ENCODE results near the gene SPRR5. TPM values are rescaled to one million over a fixed set of nuclear protein-coding genes. Genes with fewer than 3 reads are reported as not detected.

Gene SPRR5
- total RNA-seq, 1 experiment from 2014 or later = not detected

DNA sequence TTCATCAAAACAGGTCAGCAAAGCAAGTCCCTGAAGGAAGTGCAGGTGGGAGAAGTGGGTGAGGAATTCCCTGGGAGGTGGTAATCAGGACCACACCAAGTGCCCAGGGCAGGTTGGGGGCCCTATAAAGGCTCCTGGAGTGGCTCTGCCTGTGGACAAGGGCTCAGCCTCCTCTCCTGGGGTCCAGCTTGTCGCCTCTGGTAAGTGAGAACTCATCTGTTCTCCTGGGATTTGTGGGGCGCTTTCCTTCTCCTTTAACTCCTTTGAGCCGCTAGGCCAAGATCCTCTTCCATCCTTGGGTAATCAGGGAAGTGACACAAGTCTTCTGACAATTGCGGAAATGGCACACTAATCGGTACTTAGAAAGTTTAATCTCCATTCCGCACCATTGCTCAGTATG is 23.5 kb downstream of the SPRR5 start, which contains the start of gene SPRR4:
Gene SPRR4, plus strand, starts transcription at position 154 of the 400 bp plus-strand sequence. CDS start 1,243 bp downstream, outside the sequence.
- Mint-ChIP-seq H3K4me3 (ENCODE audit: unreplicated experiment) (no peak within 1 kb of the TSS), H3K27ac (ENCODE audit: unreplicated experiment) (no peak within 1 kb of the TSS), H3K9me3 (ENCODE audit: unreplicated experiment) (no peaks in the 10 kb centered on the region), H3K4me1 (ENCODE audit: low read depth, unreplicated experiment) (no peaks in the 10 kb centered on the region), H3K27me3 (ENCODE audit: insufficient read depth, unreplicated experiment) (peaks cover 6% of the 10 kb centered on the region), H3K36me3 (ENCODE audit: insufficient read depth, unreplicated experiment) (no peaks in the 10 kb centered on the region)
- intact Hi-C loops (cut with micrococcal nuclease; ENCODE audit: unreplicated experiment) = no loop called here
- H3K4me1 ChIP-seq = no peaks in the 10 kb centered on the region
- H3K27me3 ChIP-seq (replicated peaks; ENCODE audit: control insufficient read depth, insufficient read depth, low read length) = no peaks in the 10 kb centered on the region; the same call in 1 of the 2 replicates
- CTCF ChIA-PET = no interaction called here
- H3K4me3 ChIP-seq (ENCODE audit: low read depth, low read length) = no peak within 1 kb of the TSS
- DNase-seq = no peak
- no peaks in the 10 kb centered on the region for H3K36me3 ChIP-seq (ENCODE audit: control insufficient read depth, insufficient read depth, low read length)
- TF ChIP-seq, protein P1, sequence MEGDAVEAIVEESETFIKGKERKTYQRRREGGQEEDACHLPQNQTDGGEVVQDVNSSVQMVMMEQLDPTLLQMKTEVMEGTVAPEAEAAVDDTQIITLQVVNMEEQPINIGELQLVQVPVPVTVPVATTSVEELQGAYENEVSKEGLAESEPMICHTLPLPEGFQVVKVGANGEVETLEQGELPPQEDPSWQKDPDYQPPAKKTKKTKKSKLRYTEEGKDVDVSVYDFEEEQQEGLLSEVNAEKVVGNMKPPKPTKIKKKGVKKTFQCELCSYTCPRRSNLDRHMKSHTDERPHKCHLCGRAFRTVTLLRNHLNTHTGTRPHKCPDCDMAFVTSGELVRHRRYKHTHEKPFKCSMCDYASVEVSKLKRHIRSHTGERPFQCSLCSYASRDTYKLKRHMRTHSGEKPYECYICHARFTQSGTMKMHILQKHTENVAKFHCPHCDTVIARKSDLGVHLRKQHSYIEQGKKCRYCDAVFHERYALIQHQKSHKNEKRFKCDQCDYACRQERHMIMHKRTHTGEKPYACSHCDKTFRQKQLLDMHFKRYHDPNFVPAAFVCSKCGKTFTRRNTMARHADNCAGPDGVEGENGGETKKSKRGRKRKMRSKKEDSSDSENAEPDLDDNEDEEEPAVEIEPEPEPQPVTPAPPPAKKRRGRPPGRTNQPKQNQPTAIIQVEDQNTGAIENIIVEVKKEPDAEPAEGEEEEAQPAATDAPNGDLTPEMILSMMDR (IDR thresholded peaks at IDR 0.05; ENCODE audit: insufficient read depth in 1 of 2, low read depth in 1 of 2, low read length in 1 of 2, severe bottlenecking in 1 of 2, unreplicated experiment in 1 of 2) = no peak
- no TSS peak for BruUV-seq (replicated peaks)
- POLR2A ChIA-PET = no interaction called here
- H3K9me3 ChIP-seq = no peaks in the 10 kb centered on the region

DNA sequence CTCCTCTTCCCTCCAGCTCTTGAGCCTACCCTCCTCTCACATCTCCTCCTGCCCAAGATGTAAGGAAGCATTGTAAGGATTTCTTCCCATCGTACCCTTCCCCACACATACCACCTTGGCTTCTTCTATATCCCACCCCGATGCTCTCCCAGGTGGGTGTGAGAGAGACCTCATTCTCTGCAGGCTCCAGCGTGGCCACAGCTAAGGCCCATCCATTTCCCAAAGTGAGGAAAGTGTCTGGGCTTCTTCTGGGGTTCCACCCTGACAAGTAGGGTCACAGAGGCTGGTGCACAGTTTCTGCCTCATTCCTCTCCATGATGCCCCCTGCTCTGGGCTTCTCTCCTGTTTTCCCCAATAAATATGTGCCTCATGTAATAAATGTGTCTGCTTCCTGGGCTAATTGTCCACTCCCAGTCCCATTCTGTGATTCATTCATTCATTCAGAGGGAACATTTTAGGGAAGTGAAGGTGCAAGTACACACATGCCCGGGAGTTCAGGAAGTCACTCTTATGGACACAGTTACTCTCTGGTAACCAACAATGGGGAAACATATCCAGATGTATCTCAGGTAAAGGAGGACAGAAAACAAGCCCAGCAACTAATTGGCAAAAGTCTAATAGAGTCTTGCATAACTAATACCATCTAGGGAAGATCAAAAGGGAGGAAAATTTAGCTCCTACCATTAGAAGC is 25.3 kb downstream of the SPRR5 start:
- H3K4me1 Mint-ChIP-seq (ENCODE audit: low read depth, unreplicated experiment) = no peaks in the 10 kb centered on the region

DNA sequence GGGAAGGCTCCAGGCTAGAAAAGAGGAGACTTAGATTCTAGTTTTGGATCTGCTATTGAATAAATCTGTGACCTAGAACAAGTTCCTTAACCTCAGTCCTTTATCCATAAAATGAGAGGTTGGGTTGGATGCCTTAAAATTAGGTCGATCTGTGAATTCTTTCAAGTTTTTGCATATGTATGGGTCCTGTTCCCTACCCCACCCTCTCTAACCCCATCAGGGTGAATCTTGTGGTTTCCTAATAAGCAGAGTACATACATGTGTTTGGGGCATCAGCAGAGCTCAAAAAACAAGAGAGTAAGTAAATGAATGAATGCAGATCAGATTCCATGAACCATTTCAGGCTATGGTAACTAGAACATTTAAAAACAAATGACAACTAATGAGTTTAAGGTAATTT is 29.7 kb downstream of the SPRR5 start:
- no peaks in the 10 kb centered on the region for H3K9me3 Mint-ChIP-seq (ENCODE audit: unreplicated experiment)
- no peaks in the 10 kb centered on the region for H3K4me1 Mint-ChIP-seq (ENCODE audit: low read depth, unreplicated experiment)
- ChIA-PET POLR2A (no interaction called here), CTCF (no interaction called here)
- DNase-seq = no peak
- H3K4me1 ChIP-seq = no peaks in the 10 kb centered on the region
- no peaks in the 10 kb centered on the region for H3K36me3 ChIP-seq (ENCODE audit: control insufficient read depth, insufficient read depth, low read length)
- no peak overlapping the region for H3K4me3 ChIP-seq (ENCODE audit: low read depth, low read length)
- H3K27ac Mint-ChIP-seq (ENCODE audit: unreplicated experiment) = no peak overlapping the region
- H3K4me3 Mint-ChIP-seq (ENCODE audit: unreplicated experiment) = no peak overlapping the region
- H3K27me3 ChIP-seq (replicated peaks; ENCODE audit: control insufficient read depth, insufficient read depth, low read length) = no peaks in the 10 kb centered on the region
- H3K27me3 Mint-ChIP-seq (ENCODE audit: insufficient read depth, unreplicated experiment) = peaks cover 15% of the 10 kb centered on the region
- TF ChIP-seq, protein P1 (IDR thresholded peaks at IDR 0.05; ENCODE audit: insufficient read depth in 1 of 2, low read depth in 1 of 2, low read length in 1 of 2, severe bottlenecking in 1 of 2, unreplicated experiment in 1 of 2) = no peak
- intact Hi-C loops (cut with micrococcal nuclease; ENCODE audit: unreplicated experiment) = no loop called here
- BruUV-seq (replicated peaks) = no TSS peak
- no peaks in the 10 kb centered on the region for H3K9me3 ChIP-seq
- H3K36me3 Mint-ChIP-seq (ENCODE audit: insufficient read depth, unreplicated experiment) = no peaks in the 10 kb centered on the region

More for the DNA sequence above, 25.3 kb downstream of the SPRR5 start:
- no peaks in the 10 kb centered on the region for H3K9me3 Mint-ChIP-seq (ENCODE audit: unreplicated experiment)
- Histone ChIP-seq H3K9me3 (no peaks in the 10 kb centered on the region), H3K4me3 (ENCODE audit: low read depth, low read length) (no peak overlapping the region), H3K4me1 (no peaks in the 10 kb centered on the region), H3K27me3 (replicated peaks; ENCODE audit: control insufficient read depth, insufficient read depth, low read length) (no peaks in the 10 kb centered on the region; the same call in 1 of the 2 replicates), H3K36me3 (ENCODE audit: control insufficient read depth, insufficient read depth, low read length) (no peaks in the 10 kb centered on the region)
- H3K27ac Mint-ChIP-seq (ENCODE audit: unreplicated experiment) = no peak overlapping the region
- H3K4me3 Mint-ChIP-seq (ENCODE audit: unreplicated experiment) = no peak overlapping the region
- DNase-seq = no peak
- TF ChIP-seq, protein P1 (IDR thresholded peaks at IDR 0.05; ENCODE audit: insufficient read depth in 1 of 2, low read depth in 1 of 2, low read length in 1 of 2, severe bottlenecking in 1 of 2, unreplicated experiment in 1 of 2) = no peak
- CTCF ChIA-PET = interaction anchor here (1.2 kb wide), 1 partner anchor 220 kb away, joined by 3 read pairs; no protein-coding TSS in a partner anchor
- intact Hi-C loops (cut with micrococcal nuclease; ENCODE audit: unreplicated experiment) = no loop called here
- POLR2A ChIA-PET = no interaction called here
- no peaks in the 10 kb centered on the region for H3K36me3 Mint-ChIP-seq (ENCODE audit: insufficient read depth, unreplicated experiment)
- no TSS peak for BruUV-seq (replicated peaks)
- peaks cover 8% of the 10 kb centered on the region for H3K27me3 Mint-ChIP-seq (ENCODE audit: insufficient read depth, unreplicated experiment)

All from Caco-2 (cell line).